CD1c-positive myeloid dendritic cell (primary cell): ENCODE results near the gene SOX15.
A peak's percentile ranks its signal among the peaks of the same experiment; 100 is the strongest.
"Not testable (repeated sequence)": the region's sequence is repeated elsewhere in the genome, so short reads cannot be mapped to it uniquely, and the experiment has no call there.

ENCODE experiments used
- DNase-seq: peaks from one replicate; pipeline ENCODE4 v3.0.0-alpha.2; 2016; ENCODE audit errors: extremely low spot score

SOX15 gene

GRCh38 chr17:7589891-7590691 is at the start of gene SOX15:
SOX15 (minus strand) TSS chr17:7590094; CDS start chr17:7589676, 418 bp downstream.
- no peak for DNase-seq

- DNase-seq = no peak
These were observed 46.3 kb upstream of the SOX15 start for GRCh38 chr17:7636163-7636562.

- DNase-seq = peak; percentile 24
These were observed 44.5 kb upstream of the SOX15 start for GRCh38 chr17:7634384-7634783.

- DNase-seq = no peak
These were observed 43.2 kb upstream of the SOX15 start for GRCh38 chr17:7633093-7633492.

- peak; percentile 60 for DNase-seq
These were observed 42.6 kb upstream of the SOX15 start for GRCh38 chr17:7632492-7632894.

- no peak for DNase-seq
These were observed 41.8 kb upstream of the SOX15 start for GRCh38 chr17:7631398-7632380.

GRCh38 chr17:7629939-7630571 is 40.2 kb upstream of the SOX15 start, which contains the start of gene SHBG:
SHBG (plus strand) TSS chr17:7630135; CDS start chr17:7630173, 38 bp downstream.
- no peak for DNase-seq

- DNase-seq = peak; percentile 92
These were observed 37.6 kb upstream of the SOX15 start, which contains the start of gene SAT2 for GRCh38 chr17:7627250-7628121. SAT2 (minus strand) TSS chr17:7627821; CDS start chr17:7627635, 186 bp downstream.

- no peak for DNase-seq
These were observed 37.0 kb upstream of the SOX15 start for GRCh38 chr17:7626956-7627249.

GRCh38 chr17:7626307-7626706 is 36.4 kb upstream of the SOX15 start:
- DNase-seq = peak; percentile 78

- not testable (repeated sequence) for DNase-seq
These were observed 35.9 kb upstream of the SOX15 start for GRCh38 chr17:7625749-7626148.

GRCh38 chr17:7623661-7624060 is 33.8 kb upstream of the SOX15 start:
- no peak for DNase-seq

GRCh38 chr17:7620835-7621234 is 30.9 kb upstream of the SOX15 start:
- no peak for DNase-seq

- DNase-seq = no peak
These were observed 28.7 kb upstream of the SOX15 start for GRCh38 chr17:7618608-7619007.

- DNase-seq = no peak
These were observed 25.4 kb upstream of the SOX15 start for GRCh38 chr17:7615265-7615747.

- peak; percentile 99 for DNase-seq
These were observed 24.8 kb upstream of the SOX15 start, which contains the start of gene FXR2 for GRCh38 chr17:7614425-7615264. FXR2 (minus strand) TSS chr17:7614897; CDS start chr17:7614532, 365 bp downstream.

- DNase-seq = no peak
These were observed 24.0 kb upstream of the SOX15 start for GRCh38 chr17:7613769-7614424.

GRCh38 chr17:7612294-7612640 is 22.4 kb upstream of the SOX15 start:
- DNase-seq = no peak

- no peak for DNase-seq
These were observed 21.9 kb upstream of the SOX15 start for GRCh38 chr17:7611635-7612293.
